Measurements from ENCODE around the gene LDAF1.

The LDAF1 gene

DNA sequence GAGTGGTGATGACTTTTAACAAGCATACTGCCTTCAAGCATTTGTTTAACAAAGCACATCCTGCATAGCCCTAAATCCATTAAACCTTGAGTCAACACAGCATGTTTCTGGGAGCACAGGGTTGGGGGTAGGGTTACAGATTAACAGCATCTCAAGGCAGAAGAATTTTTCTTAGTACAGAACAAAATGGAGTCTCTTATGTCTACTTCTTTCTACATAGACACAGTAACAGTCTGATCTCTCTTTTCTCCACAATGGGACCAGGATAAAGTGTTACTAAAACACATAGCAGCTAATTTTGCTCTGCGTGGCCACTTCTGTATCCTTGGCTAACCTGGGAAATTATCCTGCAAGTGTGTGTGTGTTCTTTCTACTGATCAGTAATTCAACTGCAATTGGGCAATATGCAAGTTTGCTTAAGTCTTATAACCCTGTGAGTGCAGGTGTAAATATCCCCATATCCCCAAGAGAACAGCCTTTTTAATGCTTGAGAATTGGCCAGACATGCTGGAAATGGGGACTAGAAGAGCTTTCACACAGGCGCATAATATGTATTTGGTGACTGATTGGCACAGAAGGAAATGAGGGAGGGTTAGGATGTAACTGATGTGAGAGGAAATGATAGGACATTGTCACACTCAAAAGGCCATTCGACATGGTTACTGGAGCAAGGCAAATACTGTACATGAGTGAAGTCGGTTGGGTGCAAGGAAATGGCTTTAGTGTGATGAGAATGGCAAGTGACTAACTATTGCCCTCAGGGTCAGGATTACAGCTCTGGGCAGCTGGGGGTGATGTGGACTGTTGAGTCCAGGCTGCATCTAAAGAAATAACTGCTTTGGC, 64.2 kb downstream of the LDAF1 start:
- Histone ChIP-seq H3K36me3 (ENCODE audit: insufficient read depth, low read length) (no peaks in the 10 kb centered on the region), H3K9ac (ENCODE audit: low read depth, low read length) (peak overlapping the region; percentile 26), H3K4me1 (ENCODE audit: insufficient read depth, low read length) (peaks cover 23% of the 10 kb centered on the region), H3K9me3 (ENCODE audit: control insufficient read depth, insufficient read depth, low read length) (no peaks in the 10 kb centered on the region)

- no peak overlapping the region for H3K9ac ChIP-seq (ENCODE audit: low read depth, low read length)
- no peaks in the 10 kb centered on the region for H3K9me3 ChIP-seq (ENCODE audit: control insufficient read depth, insufficient read depth, low read length)
- no peaks in the 10 kb centered on the region for H3K36me3 ChIP-seq (ENCODE audit: insufficient read depth, low read length)
- peaks cover 23% of the 10 kb centered on the region for H3K4me1 ChIP-seq (ENCODE audit: insufficient read depth, low read length)
These were observed 65.3 kb downstream of the LDAF1 start for GRCh38 chr16:21223787-21224186.

DNA sequence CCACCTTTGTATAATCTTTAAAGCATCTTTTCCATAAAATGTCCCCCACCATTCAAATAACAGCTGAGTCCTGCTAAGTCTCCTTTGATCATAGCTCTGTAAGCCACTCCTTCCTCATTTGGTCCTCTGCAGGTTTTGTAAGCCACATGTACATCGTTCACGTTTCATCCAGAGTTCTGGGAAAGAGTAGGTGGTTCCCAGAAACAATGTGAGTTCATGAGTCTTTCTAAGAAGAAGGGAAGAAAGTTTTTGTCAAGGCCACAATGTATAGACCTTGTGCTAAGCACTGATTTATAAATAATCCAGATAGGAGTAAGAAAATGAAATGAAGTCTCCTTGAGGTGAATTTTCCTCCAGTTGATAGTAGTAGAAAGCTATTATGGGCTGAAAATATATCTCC, 66.3 kb downstream of the LDAF1 start:
- Histone ChIP-seq H3K9me3 (ENCODE audit: control insufficient read depth, insufficient read depth, low read length) (no peaks in the 10 kb centered on the region), H3K4me1 (ENCODE audit: insufficient read depth, low read length) (peaks cover 23% of the 10 kb centered on the region), H3K36me3 (ENCODE audit: insufficient read depth, low read length) (no peaks in the 10 kb centered on the region), H3K9ac (ENCODE audit: low read depth, low read length) (no peak overlapping the region)

DNA sequence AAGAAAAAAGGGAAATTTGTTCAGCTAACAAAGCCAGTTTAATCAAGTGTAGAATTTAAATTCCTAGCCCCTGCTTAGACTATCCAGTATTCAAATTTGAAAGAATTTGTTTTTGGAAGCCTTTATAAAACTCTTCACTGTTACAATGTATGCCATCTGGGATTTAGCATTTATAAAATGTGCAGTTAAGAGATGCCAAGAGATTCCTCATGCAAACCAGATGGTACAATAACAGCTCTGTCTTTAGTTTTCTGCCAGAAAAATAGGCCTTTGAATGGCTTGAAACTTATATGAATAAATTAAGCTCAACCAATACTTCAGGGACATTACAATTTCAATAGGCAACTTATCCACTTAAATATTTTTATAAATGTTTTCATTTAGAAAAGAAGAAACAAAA, 68.3 kb downstream of the LDAF1 start:
- peaks cover 19% of the 10 kb centered on the region for H3K4me1 ChIP-seq (ENCODE audit: insufficient read depth, low read length)
- no peaks in the 10 kb centered on the region for H3K9me3 ChIP-seq (ENCODE audit: control insufficient read depth, insufficient read depth, low read length)
- H3K36me3 ChIP-seq (ENCODE audit: insufficient read depth, low read length) = no peaks in the 10 kb centered on the region
- H3K9ac ChIP-seq (ENCODE audit: low read depth, low read length) = no peak overlapping the region

DNA sequence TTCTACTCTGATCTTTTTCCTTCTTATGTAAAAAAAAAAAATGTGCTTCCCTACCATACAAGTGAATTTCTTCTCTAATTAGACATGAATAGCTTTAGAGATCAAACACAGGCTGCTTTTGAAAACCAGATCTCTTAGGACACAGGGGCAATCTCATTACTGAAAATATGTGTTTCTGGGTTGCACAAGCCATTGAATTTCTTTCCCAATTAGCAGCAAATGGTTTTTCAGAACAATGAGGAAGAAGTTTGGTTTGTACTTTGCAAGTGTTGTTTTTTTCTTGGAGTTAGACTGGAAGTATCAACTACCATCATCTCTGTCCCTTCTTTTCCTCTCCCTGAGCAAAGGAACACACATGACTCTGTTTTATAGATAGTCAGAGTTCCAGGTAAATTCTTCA, 69.4 kb downstream of the LDAF1 start:
- Histone ChIP-seq H3K36me3 (ENCODE audit: insufficient read depth, low read length) (no peaks in the 10 kb centered on the region), H3K9ac (ENCODE audit: low read depth, low read length) (no peak overlapping the region), H3K4me1 (ENCODE audit: insufficient read depth, low read length) (peaks cover 14% of the 10 kb centered on the region), H3K9me3 (ENCODE audit: control insufficient read depth, insufficient read depth, low read length) (no peaks in the 10 kb centered on the region)

GRCh38 chr16:21228361-21228872, 69.9 kb downstream of the LDAF1 start:
- no peak overlapping the region for H3K9ac ChIP-seq (ENCODE audit: low read depth, low read length)
- peaks cover 9% of the 10 kb centered on the region for H3K4me1 ChIP-seq (ENCODE audit: insufficient read depth, low read length)
- H3K9me3 ChIP-seq (ENCODE audit: control insufficient read depth, insufficient read depth, low read length) = no peaks in the 10 kb centered on the region

More at GRCh38 chr16:21228361-21228872, 69.9 kb downstream of the LDAF1 start:
- H3K36me3 ChIP-seq (ENCODE audit: insufficient read depth, low read length) = no peaks in the 10 kb centered on the region

Measured in ES-I3 (cell line).